Measurements from ENCODE around the gene LRRC7.

Gene LRRC7

DNA sequence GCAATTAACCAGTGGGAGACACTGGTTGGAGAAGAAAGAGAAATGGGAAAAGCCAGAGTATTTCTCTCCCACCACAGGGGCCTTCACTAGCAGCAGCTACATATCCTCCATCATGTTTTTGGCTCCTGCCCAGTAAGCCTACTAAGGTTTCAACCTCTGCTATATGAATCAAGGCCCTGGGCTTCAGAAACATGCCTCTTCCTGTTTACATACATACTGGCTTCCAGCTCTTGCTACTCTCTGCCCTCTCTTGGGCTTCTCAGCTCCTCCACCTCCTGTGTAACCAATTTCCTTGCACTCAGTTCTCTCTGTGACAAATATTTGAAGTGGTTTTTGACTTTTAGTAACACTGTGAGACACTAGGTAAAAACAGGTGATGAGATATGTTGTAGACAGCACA, 80.8 kb downstream of the LRRC7 start:
- TF ChIP-seq, protein P1, sequence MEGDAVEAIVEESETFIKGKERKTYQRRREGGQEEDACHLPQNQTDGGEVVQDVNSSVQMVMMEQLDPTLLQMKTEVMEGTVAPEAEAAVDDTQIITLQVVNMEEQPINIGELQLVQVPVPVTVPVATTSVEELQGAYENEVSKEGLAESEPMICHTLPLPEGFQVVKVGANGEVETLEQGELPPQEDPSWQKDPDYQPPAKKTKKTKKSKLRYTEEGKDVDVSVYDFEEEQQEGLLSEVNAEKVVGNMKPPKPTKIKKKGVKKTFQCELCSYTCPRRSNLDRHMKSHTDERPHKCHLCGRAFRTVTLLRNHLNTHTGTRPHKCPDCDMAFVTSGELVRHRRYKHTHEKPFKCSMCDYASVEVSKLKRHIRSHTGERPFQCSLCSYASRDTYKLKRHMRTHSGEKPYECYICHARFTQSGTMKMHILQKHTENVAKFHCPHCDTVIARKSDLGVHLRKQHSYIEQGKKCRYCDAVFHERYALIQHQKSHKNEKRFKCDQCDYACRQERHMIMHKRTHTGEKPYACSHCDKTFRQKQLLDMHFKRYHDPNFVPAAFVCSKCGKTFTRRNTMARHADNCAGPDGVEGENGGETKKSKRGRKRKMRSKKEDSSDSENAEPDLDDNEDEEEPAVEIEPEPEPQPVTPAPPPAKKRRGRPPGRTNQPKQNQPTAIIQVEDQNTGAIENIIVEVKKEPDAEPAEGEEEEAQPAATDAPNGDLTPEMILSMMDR (IDR thresholded peaks at IDR 0.05), result no peak

- TF ChIP-seq, protein P1 (IDR thresholded peaks at IDR 0.05), result no peak
Measured at GRCh38 chr1:69649383-69649990, 81.8 kb downstream of the LRRC7 start.

DNA sequence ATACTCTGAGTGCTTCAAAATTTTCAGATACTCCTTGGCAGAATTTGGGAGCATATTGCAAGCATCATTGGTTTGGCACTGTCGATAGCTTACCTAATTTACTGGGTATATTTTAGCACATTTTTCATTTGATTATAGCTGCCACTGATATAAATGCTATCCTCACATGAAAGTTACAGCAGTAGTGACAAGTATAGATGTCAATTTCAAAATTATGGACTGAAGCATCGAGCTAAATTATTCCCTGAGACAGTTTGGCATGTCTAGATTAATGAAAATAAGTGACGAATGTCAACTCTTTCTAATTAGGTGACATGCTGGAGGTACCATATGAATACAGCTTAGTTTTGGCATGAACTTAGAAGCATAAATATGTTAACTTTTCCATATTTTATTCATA, 83.1 kb downstream of the LRRC7 start:
- TF ChIP-seq, protein P1 (IDR thresholded peaks at IDR 0.05), result no peak

- TF ChIP-seq, protein P1 (IDR thresholded peaks at IDR 0.05), result no peak
Measured at GRCh38 chr1:69651656-69652055, 83.9 kb downstream of the LRRC7 start.

DNA sequence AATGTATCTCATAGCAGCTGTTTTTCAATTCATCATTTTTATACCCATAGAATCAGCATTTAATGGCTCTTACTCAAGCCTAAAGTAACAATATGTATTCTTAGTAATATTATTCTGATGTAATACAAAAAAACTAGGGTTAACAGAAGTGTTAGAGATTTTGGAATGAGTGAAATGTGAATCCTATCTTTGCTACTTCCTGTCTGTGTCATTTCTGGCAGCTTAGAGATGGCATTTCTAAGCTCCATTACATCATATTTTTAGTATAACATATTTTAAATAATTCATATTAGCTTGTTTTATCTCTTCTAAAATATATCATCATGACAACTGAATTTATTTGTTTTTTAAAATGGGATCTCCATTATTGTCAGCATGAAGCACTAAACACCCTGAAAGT, 90.2 kb downstream of the LRRC7 start:
- TF ChIP-seq, protein P1 (IDR thresholded peaks at IDR 0.05), result no peak

- TF ChIP-seq, protein P1 (IDR thresholded peaks at IDR 0.05), result no peak
Measured at GRCh38 chr1:69661686-69662085, 94.0 kb downstream of the LRRC7 start.

DNA sequence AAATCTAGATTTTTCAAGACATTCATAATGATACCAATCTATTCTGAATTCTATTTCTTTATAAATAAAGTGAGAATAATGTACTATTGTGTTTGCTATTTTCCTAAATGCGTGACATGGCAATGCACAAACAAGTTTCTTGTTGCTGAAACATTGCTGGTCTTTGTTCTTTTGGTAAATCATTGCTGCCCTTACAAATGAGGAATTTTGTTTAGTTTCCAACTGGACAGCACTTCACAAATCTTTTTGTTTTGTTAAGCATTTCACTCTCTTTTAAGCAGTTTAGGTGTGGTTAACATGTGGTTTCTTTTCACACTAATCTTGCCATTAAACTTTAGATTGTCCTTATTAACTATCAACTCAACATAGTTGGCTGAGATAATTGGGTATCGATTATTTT, 94.6 kb downstream of the LRRC7 start:
- TF ChIP-seq, protein P1 (IDR thresholded peaks at IDR 0.05), result no peak
